ENCODE data around the gene PDE6D. TPM values are rescaled to one million over a fixed set of nuclear protein-coding genes. Genes with fewer than 3 reads are reported as not detected.
A peak's percentile ranks its signal among the peaks of the same experiment; 100 is the strongest.

PDE6D gene
- total and polyA plus RNA-seq, 2 donors (not counting 1 experiment from before 2014, with no cell fraction given) = 31.9 to 36.5 TPM

DNA sequence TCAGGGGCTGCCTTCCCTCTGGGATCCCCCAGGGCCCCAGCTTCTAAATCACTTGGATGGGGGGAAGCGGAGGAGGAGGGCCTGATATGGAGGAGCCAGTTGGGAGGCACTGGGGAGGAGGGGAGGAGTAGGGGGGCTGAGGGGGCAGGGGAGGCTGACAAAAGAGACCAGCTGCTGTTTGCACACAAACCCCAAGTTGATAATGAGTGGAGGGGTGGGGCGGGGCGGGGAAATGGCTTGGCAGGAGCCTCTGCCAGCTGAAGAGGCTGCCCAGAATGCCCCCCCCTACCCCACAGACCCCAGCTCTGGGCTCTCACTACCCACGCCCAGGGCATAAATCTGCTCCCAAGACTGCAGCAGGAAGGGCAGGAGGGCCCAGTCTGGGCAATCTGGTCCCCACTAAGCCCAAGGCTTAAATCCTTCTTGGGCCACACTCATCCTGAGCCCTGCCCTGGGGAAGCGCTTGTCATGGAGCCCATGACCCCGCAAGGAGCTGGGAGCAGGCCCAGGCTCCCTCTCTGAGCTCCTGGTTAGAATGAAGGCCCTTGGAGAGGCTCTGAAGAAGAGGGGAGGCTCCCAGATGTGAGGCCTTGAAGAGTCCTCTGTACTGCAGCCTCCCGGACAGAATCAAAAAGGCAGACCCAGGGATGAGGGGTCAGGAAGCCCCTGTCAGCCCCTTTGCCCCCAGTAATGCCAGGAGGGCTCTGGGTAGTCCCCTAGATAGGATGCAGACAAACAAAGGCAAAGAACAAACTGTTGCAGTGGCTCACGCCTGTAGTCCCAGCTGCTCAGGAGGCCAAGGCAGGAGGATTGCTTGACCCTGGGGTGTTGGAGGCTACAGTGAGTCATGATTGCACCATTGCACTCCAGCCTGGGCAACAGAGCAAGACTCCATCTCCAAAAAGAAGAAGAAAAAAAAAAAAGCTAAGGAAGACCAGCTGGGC, 97.5 kb downstream of the PDE6D start:
- Histone ChIP-seq H3K9ac (ENCODE audit: low read length) (no peak overlapping the region), H4K20me1 (ENCODE audit: control insufficient read depth, insufficient read depth, low read length, poor library complexity, severe bottlenecking) (no peaks in the 10 kb centered on the region), H3K4me3 (ENCODE audit: control extremely low read depth in 1 of 5, extremely low read depth in 1 of 5, insufficient read depth in 1 of 5, low read depth in 2 of 5, low read length in 4 of 5) (no peak overlapping the region), H3K36me3 (replicated peaks in 1 of 2; ENCODE audit: control extremely low read depth in 1 of 2, control insufficient read depth in 1 of 2, extremely low read depth in 1 of 2, insufficient read depth in 2 of 2, low read length in 1 of 2) (no peaks in the 10 kb centered on the region), H3K27me3 (replicated peaks in 1 of 4; ENCODE audit: control extremely low read depth in 1 of 4, control insufficient read depth in 3 of 4, insufficient read depth in 4 of 4, low read length in 3 of 4) (no peaks in the 10 kb centered on the region), H3K9me3 (ENCODE audit: control extremely low read depth in 1 of 3, control insufficient read depth in 2 of 3, insufficient read depth in 1 of 3, low read length in 2 of 3) (peaks cover 0 to 3% (median 0%) of the 10 kb centered on the region in 3 donors), H3K4me1 (ENCODE audit: control insufficient read depth in 2 of 2, insufficient read depth in 2 of 2, low read length in 2 of 2) (peaks cover 24 to 53% of the 10 kb centered on the region in 2 donors), H3K27ac (ENCODE audit: low read length in 2 of 2) (no peak overlapping the region), H3K4me2 (replicated peaks; ENCODE audit: low read depth, low read length, poor library complexity, severe bottlenecking) (no peak overlapping the region), H3K79me2 (ENCODE audit: control insufficient read depth, insufficient read depth, low read length) (peaks cover 3% of the 10 kb centered on the region), H2AFZ (ENCODE audit: insufficient read depth, low read depth, low read length, poor library complexity, severe bottlenecking) (peak overlapping the region; percentile 47)
- no peak for DNase-seq
- H3K27ac Mint-ChIP-seq = peak overlapping the region; percentile 61
- H3K4me3 Mint-ChIP-seq = no peak overlapping the region
- ATAC-seq (ENCODE audit: low read depth) = no peak
- peaks cover 52% of the 10 kb centered on the region for H3K4me1 Mint-ChIP-seq
- ChIA-PET POLR2A (interaction anchor here (0.9 to 6.1 kb wide), 9 partner anchors 8 to 69 kb away, joined by 5 to 75 read pairs (median 12); partner anchors contain the start of gene PTMA), CTCF (interaction anchor here (1.0 to 21.6 kb wide), 8 partner anchors 9 to 101 kb away, joined by 3 to 785 read pairs (median 42); partner anchors contain the start of gene PTMA)
- no peaks in the 10 kb centered on the region for H3K9me3 Mint-ChIP-seq (ENCODE audit: insufficient read depth)
- no peak for TF ChIP-seq EZH2 (IDR thresholded peaks at IDR 0.05; ENCODE audit: borderline replicate concordance, insufficient read depth, low read depth, low read length, poor library complexity, severe bottlenecking)
- TF ChIP-seq, protein P1, sequence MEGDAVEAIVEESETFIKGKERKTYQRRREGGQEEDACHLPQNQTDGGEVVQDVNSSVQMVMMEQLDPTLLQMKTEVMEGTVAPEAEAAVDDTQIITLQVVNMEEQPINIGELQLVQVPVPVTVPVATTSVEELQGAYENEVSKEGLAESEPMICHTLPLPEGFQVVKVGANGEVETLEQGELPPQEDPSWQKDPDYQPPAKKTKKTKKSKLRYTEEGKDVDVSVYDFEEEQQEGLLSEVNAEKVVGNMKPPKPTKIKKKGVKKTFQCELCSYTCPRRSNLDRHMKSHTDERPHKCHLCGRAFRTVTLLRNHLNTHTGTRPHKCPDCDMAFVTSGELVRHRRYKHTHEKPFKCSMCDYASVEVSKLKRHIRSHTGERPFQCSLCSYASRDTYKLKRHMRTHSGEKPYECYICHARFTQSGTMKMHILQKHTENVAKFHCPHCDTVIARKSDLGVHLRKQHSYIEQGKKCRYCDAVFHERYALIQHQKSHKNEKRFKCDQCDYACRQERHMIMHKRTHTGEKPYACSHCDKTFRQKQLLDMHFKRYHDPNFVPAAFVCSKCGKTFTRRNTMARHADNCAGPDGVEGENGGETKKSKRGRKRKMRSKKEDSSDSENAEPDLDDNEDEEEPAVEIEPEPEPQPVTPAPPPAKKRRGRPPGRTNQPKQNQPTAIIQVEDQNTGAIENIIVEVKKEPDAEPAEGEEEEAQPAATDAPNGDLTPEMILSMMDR (IDR thresholded peaks at IDR 0.05) = no peak
- WGBS (ENCODE audit: insufficient coverage) = 80% methylated on average over 5 of the region's 8 CpGs
- H3K27me3 Mint-ChIP-seq = no peaks in the 10 kb centered on the region
- intact Hi-C loops (cut with micrococcal nuclease) = no loop called here
